GM13977 (cell line): ENCODE measurements around the gene SLC6A9.

Source experiments
- DNase-seq: peaks from one replicate; pipeline ENCODE4 v3.0.0; 2012; ENCODE audit warnings: low spot score
- CTCF ChIP-seq: IDR thresholded peaks from 2 replicates; pipeline ENCODE4 v1.5.1; 2012; ENCODE audit warnings: mild to moderate bottlenecking, control low read depth; ENCODE audit not compliant: insufficient read depth; ENCODE audit errors: extremely low read depth, missing control alignments
- in situ Hi-C: fragments of 300-500 bp; cut with MboI; formaldehyde crosslinking; loops from one replicate; pipeline ENCODE4 v1.12.0; 2022; ENCODE audit warnings: low sequenced_read_pairs, low pct_unique_long_range_greater_than_20kb, mixed read lengths, inconsistent platforms; ENCODE audit not compliant: unreplicated experiment

SLC6A9 gene

GRCh38 chr1:43969416-43969745 lies 61.9 kb downstream of the SLC6A9 start:
- TF ChIP-seq CTCF = no peak
- in situ Hi-C loops = no loop called here
- no peak for DNase-seq

- no peak for TF ChIP-seq CTCF
- no peak for DNase-seq
- in situ Hi-C loops = no loop called here
These were observed 62.8 kb downstream of the SLC6A9 start for GRCh38 chr1:43968348-43968948.

GRCh38 chr1:43965316-43965715 lies 65.9 kb downstream of the SLC6A9 start:
- in situ Hi-C loops = no loop called here
- TF ChIP-seq CTCF = no peak
- DNase-seq = no peak

GRCh38 chr1:43963890-43964289 lies 67.4 kb downstream of the SLC6A9 start:
- in situ Hi-C loops = no loop called here
- no peak for TF ChIP-seq CTCF
- DNase-seq = no peak

- in situ Hi-C loops = no loop called here
- no peak for DNase-seq
- no peak for TF ChIP-seq CTCF
These were observed 68.3 kb downstream of the SLC6A9 start for GRCh38 chr1:43963006-43963405.

- TF ChIP-seq CTCF = no peak
- in situ Hi-C loops = no loop called here
- no peak for DNase-seq
These were observed 68.9 kb downstream of the SLC6A9 start for GRCh38 chr1:43962324-43962723.

GRCh38 chr1:43961692-43962091 lies 69.6 kb downstream of the SLC6A9 start:
- no peak for DNase-seq
- no peak for TF ChIP-seq CTCF
- in situ Hi-C loops = no loop called here
